Effector memory CD4-positive, alpha-beta T cell (primary cell): ENCODE measurements around the gene ABCG2.
"Not testable (repeated sequence)": the region's sequence is repeated elsewhere in the genome, so short reads cannot be mapped to it uniquely, and the experiment has no call there.

Experiments used
- DNase-seq, 3 donors: peaks; one replicate each; pipeline ENCODE4 v3.0.0-alpha.2; 2020
- H3K27ac ChIP-seq: 2 replicates; pipeline ENCODE4 v1.7.0; 2013; ENCODE audit warnings: mild to moderate bottlenecking, low read length, moderate library complexity; ENCODE audit not compliant: insufficient read depth, poor library complexity, severe bottlenecking
- H3K27me3 ChIP-seq: replicated peaks from 2 replicates; pipeline ENCODE4 v1.7.0; 2013; ENCODE audit warnings: mild to moderate bottlenecking, low read length; ENCODE audit not compliant: insufficient read depth, control insufficient read depth, poor library complexity, severe bottlenecking
- H3K36me3 ChIP-seq: 2 replicates; pipeline ENCODE4 v1.7.0; 2013; ENCODE audit warnings: mild to moderate bottlenecking, low read length, moderate library complexity; ENCODE audit not compliant: control insufficient read depth, insufficient read depth
- H3K4me1 ChIP-seq: 2 replicates; pipeline ENCODE4 v1.7.0; 2013; ENCODE audit warnings: low read length, mild to moderate bottlenecking; ENCODE audit not compliant: control insufficient read depth, insufficient read depth, poor library complexity, severe bottlenecking
- H3K4me3 ChIP-seq: 2 replicates; pipeline ENCODE4 v1.7.0; 2013; ENCODE audit warnings: low read length, low read depth, mild to moderate bottlenecking; ENCODE audit not compliant: insufficient read depth, poor library complexity, severe bottlenecking
- H3K9me3 ChIP-seq: 2 replicates; pipeline ENCODE4 v1.7.0; 2013; ENCODE audit warnings: mild to moderate bottlenecking, low read length, moderate library complexity; ENCODE audit not compliant: control insufficient read depth

Gene ABCG2

GRCh38 chr4:88169298-88169697 is 10.9 kb upstream of the ABCG2 start:
- Histone ChIP-seq H3K36me3 (no peaks in the 10 kb centered on the region), H3K27ac (no peak overlapping the region), H3K4me3 (no peak overlapping the region), H3K27me3 (no peaks in the 10 kb centered on the region), H3K9me3 (no peaks in the 10 kb centered on the region), H3K4me1 (no peaks in the 10 kb centered on the region)
- no peak for DNase-seq

GRCh38 chr4:88166608-88167007 is 8.2 kb upstream of the ABCG2 start:
- no peak for DNase-seq

DNA sequence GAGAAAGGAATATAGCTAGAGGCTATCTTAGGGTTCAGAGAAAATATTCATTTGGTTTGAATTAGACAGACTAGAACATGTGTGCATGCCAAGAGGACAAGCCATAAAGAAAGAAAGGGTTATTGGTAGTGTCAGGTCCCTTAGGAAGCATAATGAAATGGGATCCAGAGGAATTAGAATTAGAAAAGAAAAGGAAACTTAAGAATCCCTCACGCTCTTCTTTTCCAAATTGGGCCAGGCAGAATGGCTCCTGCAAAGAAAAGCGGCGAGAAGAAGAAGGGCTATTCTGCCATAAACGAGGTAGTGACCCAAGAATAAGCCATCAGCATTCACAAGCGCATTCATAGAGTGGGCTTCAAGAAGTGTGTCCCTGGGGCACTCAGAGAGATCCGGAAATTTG is 4.9 kb upstream of the ABCG2 start:
- DNase-seq = no peak
- no peak overlapping the region for H3K4me3 ChIP-seq
- H3K36me3 ChIP-seq = no peaks in the 10 kb centered on the region
- no peaks in the 10 kb centered on the region for H3K4me1 ChIP-seq
- H3K9me3 ChIP-seq = no peaks in the 10 kb centered on the region
- no peak overlapping the region for H3K27ac ChIP-seq
- no peaks in the 10 kb centered on the region for H3K27me3 ChIP-seq

More at GRCh38 chr4:88166608-88167007, 8.2 kb upstream of the ABCG2 start:
- Histone ChIP-seq H3K27ac (no peak overlapping the region), H3K36me3 (no peaks in the 10 kb centered on the region), H3K27me3 (no peaks in the 10 kb centered on the region), H3K9me3 (no peaks in the 10 kb centered on the region), H3K4me1 (no peaks in the 10 kb centered on the region), H3K4me3 (no peak overlapping the region)

DNA sequence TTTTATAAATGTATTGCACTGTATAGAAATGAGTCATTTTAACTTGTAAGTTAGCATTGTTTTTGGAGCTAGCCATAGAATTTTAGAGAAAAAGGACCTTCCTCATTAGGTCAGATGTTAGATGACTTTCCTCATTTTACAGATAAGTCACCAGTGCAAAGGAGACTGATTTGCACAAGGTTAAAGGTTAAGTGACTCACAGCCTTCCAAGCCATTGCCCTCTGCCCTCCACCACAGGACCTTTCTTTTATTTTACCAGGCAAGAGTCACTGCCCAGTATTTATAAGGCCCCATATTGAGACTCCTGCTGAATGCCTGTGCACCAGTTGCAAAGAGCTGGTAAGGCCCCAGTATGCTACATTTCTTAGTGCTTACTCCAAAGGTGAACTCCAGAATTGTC is 4.2 kb upstream of the ABCG2 start:
- Histone ChIP-seq H3K36me3 (no peaks in the 10 kb centered on the region), H3K27me3 (no peaks in the 10 kb centered on the region), H3K9me3 (no peaks in the 10 kb centered on the region), H3K4me3 (no peak overlapping the region), H3K27ac (no peak overlapping the region), H3K4me1 (no peaks in the 10 kb centered on the region)
- no peak for DNase-seq

DNA sequence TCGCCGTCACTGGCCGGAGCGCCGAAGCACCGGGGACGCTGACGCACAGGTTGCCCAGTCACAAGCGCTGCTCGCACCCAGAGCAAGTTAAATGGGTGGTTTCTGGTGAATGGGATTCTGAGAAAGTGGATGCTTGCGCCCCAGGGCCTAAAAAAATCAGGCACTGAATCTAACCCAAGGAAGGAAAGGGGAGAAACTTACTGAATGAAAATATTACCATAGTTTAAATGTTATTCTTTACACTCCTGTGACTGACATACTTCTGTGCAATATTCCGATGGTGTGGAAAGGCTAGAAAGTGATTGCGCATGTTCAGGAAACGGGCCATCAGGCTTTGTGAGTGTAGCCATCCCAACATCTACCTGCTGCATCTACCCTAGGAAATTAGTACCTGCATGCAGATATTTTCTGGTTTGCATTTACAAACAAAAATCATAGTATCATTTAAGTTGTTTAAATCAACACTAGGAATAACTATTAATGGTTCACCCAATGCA is 838 bp upstream of the ABCG2 start:
- H3K27ac ChIP-seq = no peak overlapping the region
- H3K27me3 ChIP-seq = no peaks in the 10 kb centered on the region
- no peaks in the 10 kb centered on the region for H3K4me1 ChIP-seq
- H3K9me3 ChIP-seq = no peaks in the 10 kb centered on the region
- no peaks in the 10 kb centered on the region for H3K36me3 ChIP-seq
- H3K4me3 ChIP-seq = peak overlapping the region; percentile 72
- no peak for DNase-seq

GRCh38 chr4:88158038-88158488 is 376 bp downstream of the ABCG2 start:
- DNase-seq = no peak
- Histone ChIP-seq H3K4me3 (peak overlapping the region; percentile 72), H3K36me3 (no peaks in the 10 kb centered on the region), H3K27me3 (no peaks in the 10 kb centered on the region), H3K27ac (no peak overlapping the region), H3K4me1 (no peaks in the 10 kb centered on the region), H3K9me3 (no peaks in the 10 kb centered on the region)

- not testable (repeated sequence) for H3K4me3 ChIP-seq, H3K4me1 ChIP-seq, H3K36me3 ChIP-seq, H3K27ac ChIP-seq, DNase-seq, H3K9me3 ChIP-seq, H3K27me3 ChIP-seq
Measured at GRCh38 chr4:88152331-88152730, 6.1 kb downstream of the ABCG2 start.

- Histone ChIP-seq H3K27me3 (no peaks in the 10 kb centered on the region), H3K27ac (no peak overlapping the region), H3K4me3 (no peak overlapping the region), H3K36me3 (no peaks in the 10 kb centered on the region), H3K4me1 (no peaks in the 10 kb centered on the region), H3K9me3 (no peaks in the 10 kb centered on the region)
- DNase-seq = no peak
Measured at GRCh38 chr4:88148560-88148959, 9.9 kb downstream of the ABCG2 start.

DNA sequence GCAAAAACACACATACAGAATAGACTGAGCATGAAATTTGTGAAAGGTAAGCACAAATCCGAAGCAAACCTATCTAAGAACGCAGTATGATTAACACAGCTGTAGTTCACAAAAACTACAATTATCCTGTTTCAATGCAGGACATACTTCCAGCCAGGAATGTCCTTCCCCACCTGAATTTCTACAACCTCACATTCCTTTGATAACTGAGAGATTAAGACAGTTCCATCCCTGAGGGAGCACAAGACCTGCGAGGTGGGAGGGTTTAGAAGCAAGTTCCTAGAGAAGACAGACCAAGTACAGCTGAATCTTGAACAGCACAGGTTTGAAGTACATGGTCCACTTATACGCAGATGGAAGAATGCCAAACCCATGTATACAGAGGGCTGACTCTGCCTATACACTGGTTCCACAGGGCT is 10.6 kb downstream of the ABCG2 start:
- DNase-seq = no peak
- H3K4me3 ChIP-seq = no peak overlapping the region
- H3K9me3 ChIP-seq = no peaks in the 10 kb centered on the region
- H3K4me1 ChIP-seq = no peaks in the 10 kb centered on the region
- H3K27me3 ChIP-seq = no peaks in the 10 kb centered on the region
- no peaks in the 10 kb centered on the region for H3K36me3 ChIP-seq
- no peak overlapping the region for H3K27ac ChIP-seq

DNA sequence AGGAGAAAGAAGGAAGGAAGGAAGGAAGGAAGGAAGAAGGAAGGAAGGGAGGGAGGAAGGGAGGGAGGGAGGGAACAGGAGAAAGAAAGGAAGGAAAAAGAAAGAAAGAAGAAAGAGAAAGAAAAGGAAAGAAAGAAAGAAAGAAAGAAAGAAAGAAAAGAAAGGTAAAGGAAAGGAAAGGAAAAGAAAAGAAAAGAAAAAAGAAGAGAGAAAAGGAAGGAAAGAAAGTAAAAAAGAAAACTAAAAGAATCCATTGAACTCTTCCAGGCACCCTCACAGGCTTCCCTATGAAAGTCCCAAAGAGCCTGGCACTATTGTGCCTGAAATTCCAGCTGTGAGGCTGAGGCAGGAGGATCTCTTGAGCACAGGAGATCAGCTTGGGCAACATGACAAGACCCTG is 11.5 kb downstream of the ABCG2 start:
- H3K4me1 ChIP-seq = no peaks in the 10 kb centered on the region
- H3K27me3 ChIP-seq = no peaks in the 10 kb centered on the region
- H3K27ac ChIP-seq = no peak overlapping the region
- no peaks in the 10 kb centered on the region for H3K36me3 ChIP-seq
- no peaks in the 10 kb centered on the region for H3K9me3 ChIP-seq
- no peak for DNase-seq
- H3K4me3 ChIP-seq = no peak overlapping the region
